Transverse colon (tissue), 4 donors: ENCODE results near the gene ABLIM2. TPM values are rescaled to one million over a fixed set of nuclear protein-coding genes. Genes with fewer than 3 reads are reported as not detected.

ENCODE experiments used
- DNase-seq: peaks from one replicate; pipeline ENCODE4 v3.0.0-alpha.2; 2019
- H3K27ac ChIP-seq, 4 donors: fragments of 200-600 bp; sonication (generic); 2 replicates each; pipeline ENCODE4 v1.5.1; 2016 to 2018; ENCODE audit warnings: inconsistent platforms in 4 of 4
- H3K27me3 ChIP-seq: fragments of 200-600 bp; sonication (generic); 2 replicates; pipeline ENCODE4 v1.5.1; 2017; ENCODE audit warnings: inconsistent platforms
- H3K36me3 ChIP-seq, 4 donors: fragments of 200-600 bp; sonication (generic); 2 replicates each; pipeline ENCODE4 v1.5.1; 2017 to 2019; ENCODE audit warnings: inconsistent platforms in 4 of 4
- H3K4me1 ChIP-seq, 4 donors: fragments of 200-600 bp; sonication (generic); 2 replicates each; pipeline ENCODE4 v1.5.1; 2017 to 2020; ENCODE audit warnings: inconsistent platforms in 4 of 4
- H3K4me3 ChIP-seq, 4 donors: fragments of 200-600 bp; sonication (generic); 1 replicate in 1 of 4; 2 replicates in 3 of 4; pipeline versions ENCODE4 v1.5.1 to v1.6.1; 2017 to 2019; ENCODE audit warnings: inconsistent platforms in 4 of 4
- H3K9me3 ChIP-seq, 2 donors: fragments of 200-600 bp; sonication (generic); 2 replicates each; pipeline ENCODE4 v1.5.1; 2017 to 2019; ENCODE audit warnings: inconsistent platforms in 2 of 2
- CTCF ChIP-seq, 5 experiments: fragments of 200-600 bp in 3 of 5; fragments of 450-650 bp in 2 of 5; sonication (generic) in 3 of 5; IDR thresholded peaks; 1 replicate in 2 of 5; 2 replicates in 3 of 5; pipeline ENCODE4 v1.5.1; 2016 to 2017; ENCODE audit warnings: antibody characterized with exemption in 5 of 5, inconsistent platforms in 3 of 5, mild to moderate bottlenecking in 2 of 5, moderate library complexity in 1 of 5
- EP300 ChIP-seq: sonication (generic); formaldehyde crosslinking; IDR thresholded peaks from one replicate; pipeline ENCODE4 v1.6.1; 2017; ENCODE audit warnings: antibody characterized with exemption, low read depth
- POLR2A ChIP-seq: fragments of 450-650 bp; IDR thresholded peaks from one replicate; pipeline ENCODE4 v1.6.1; 2016; ENCODE audit warnings: antibody characterized with exemption, mild to moderate bottlenecking, moderate library complexity
- POLR2AphosphoS5 ChIP-seq, 3 donors: sonication (generic); formaldehyde crosslinking; IDR thresholded peaks; one replicate each; pipeline ENCODE4 v1.6.1; 2016; ENCODE audit warnings: antibody characterized with exemption in 3 of 3
- WGBS, 2 donors: methylation state at CpG; one replicate each; pipeline ENCODE4 v1.1.5; 2018; ENCODE audit warnings: low coverage in 1 of 2; 5-methylcytosine and 5-hydroxymethylcytosine counted together
- in situ Hi-C, 4 donors: fragments of 200-750 bp; cut with MboI; loops; one replicate each; pipeline versions ENCODE4 v1.15.0 to v1.15.1; 2017; ENCODE audit warnings: low sequenced_read_pairs in 3 of 4, low pct_ligation_motif_present in 1 of 4, low pct_unique_long_range_greater_than_20kb in 1 of 4
- intact Hi-C: fragments of 100-400 bp; cut with DNase I; formaldehyde crosslinking; loops from one replicate; pipeline ENCODE4 v1.15.1; 2023; ENCODE audit warnings: low total_unique reads
- total RNA-seq, 4 donors: library from RNA; depleted of rRNA; stranded (reverse); fragments of >200 nt; gene quantifications; one replicate each; pipeline ENCODE4 v1.1.0, GENCODE V29; 2016

The ABLIM2 gene
- total RNA-seq, 4 donors from 2014 or later: 3.2 to 58.4 (median 14.2) TPM

DNA sequence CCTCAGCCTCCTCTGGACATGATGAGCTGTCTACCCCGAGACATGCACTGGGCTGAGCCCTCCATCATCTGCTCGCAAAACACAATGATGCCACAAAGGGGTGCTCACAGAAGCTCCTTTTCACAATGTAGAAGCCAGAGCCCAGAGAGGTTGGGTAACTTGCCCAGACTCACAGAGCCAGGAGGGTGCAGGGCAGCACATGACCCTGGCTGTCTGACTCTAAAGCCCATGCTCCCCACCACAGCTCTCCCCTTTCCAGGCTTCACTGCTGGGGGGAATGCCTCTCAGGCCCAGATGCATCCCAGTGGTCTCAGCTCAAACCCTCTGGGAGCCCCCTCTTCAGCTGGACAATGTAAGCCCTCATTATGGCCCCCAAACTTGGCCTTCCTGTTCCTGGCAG, 120.5 kb downstream of the ABLIM2 start:
- Histone ChIP-seq H3K4me3 (no peak overlapping the region), H3K27me3 (no peaks in the 10 kb centered on the region), H3K36me3 (no peaks in the 10 kb centered on the region), H3K9me3 (no peaks in the 10 kb centered on the region), H3K4me1 (peaks cover 0 to 13% (median 7%) of the 10 kb centered on the region in 4 donors), H3K27ac (no peak overlapping the region)
- 86% methylated on average over 2 of the region's 2 CpGs; no CpG with 5 or more reads in 1 of the 2 donors for WGBS, 2 donors
- TF ChIP-seq POLR2AphosphoS5 (IDR thresholded peaks at IDR 0.05): no peak
- no peak for TF ChIP-seq CTCF (IDR thresholded peaks at IDR 0.05)
- TF ChIP-seq POLR2A: no peak
- TF ChIP-seq EP300: no peak
- intact Hi-C loops (no loop called here), in situ Hi-C loops (no loop called here)
- no peak for DNase-seq

DNA sequence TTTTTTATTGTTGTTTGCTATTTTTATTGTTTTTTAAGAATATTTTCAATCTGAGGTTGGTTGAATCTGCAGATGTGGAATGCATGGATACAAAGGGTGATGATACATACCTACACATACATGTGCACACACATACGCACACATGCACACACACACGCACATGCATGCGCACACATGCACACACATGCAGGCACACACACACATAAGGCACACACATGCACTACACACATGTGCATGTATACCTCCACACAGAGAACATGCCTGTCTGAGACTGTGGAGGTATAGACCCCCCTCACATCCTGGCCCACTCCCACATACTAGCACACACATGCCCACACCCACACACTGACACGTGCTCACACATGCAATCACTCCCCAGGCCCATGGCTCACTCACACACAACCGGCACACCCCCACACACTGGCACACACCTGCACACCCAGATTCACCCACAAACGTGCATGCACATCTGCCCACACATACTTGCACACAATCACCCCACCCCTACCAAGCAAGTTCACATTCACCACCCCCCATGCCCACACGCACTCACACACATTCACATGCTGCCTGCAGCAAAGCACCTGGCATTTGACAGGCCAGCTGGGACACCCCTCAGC, 121.4 kb downstream of the ABLIM2 start:
- Histone ChIP-seq H3K9me3 (no peaks in the 10 kb centered on the region), H3K4me1 (peaks cover 0 to 13% (median 7%) of the 10 kb centered on the region in 4 donors), H3K36me3 (no peaks in the 10 kb centered on the region), H3K27me3 (no peaks in the 10 kb centered on the region), H3K27ac (no peak overlapping the region), H3K4me3 (no peak overlapping the region)
- WGBS, 2 donors: 72 to 100% methylated on average over 2 to 7 of the region's 7 CpGs
- intact Hi-C loops: no loop called here
- no peak for TF ChIP-seq CTCF (IDR thresholded peaks at IDR 0.05)
- in situ Hi-C loops: no loop called here
- no peak for DNase-seq

GRCh38 chr4:8035371-8035780, 123.2 kb downstream of the ABLIM2 start:
- H3K27ac ChIP-seq: no peak overlapping the region
- no peaks in the 10 kb centered on the region for H3K27me3 ChIP-seq
- DNase-seq: no peak
- peaks cover 0 to 13% (median 7%) of the 10 kb centered on the region in 4 donors for H3K4me1 ChIP-seq
- TF ChIP-seq EP300: no peak
- TF ChIP-seq CTCF (IDR thresholded peaks at IDR 0.05): no peak
- TF ChIP-seq POLR2A: no peak
- no peak for TF ChIP-seq POLR2AphosphoS5 (IDR thresholded peaks at IDR 0.05)
- in situ Hi-C loops: no loop called here
- no peak overlapping the region for H3K4me3 ChIP-seq
- no peaks in the 10 kb centered on the region for H3K36me3 ChIP-seq
- intact Hi-C loops: no loop called here
- WGBS, 2 donors: 59 to 76% methylated on average over 5 to 13 of the region's 13 CpGs
- no peaks in the 10 kb centered on the region for H3K9me3 ChIP-seq

DNA sequence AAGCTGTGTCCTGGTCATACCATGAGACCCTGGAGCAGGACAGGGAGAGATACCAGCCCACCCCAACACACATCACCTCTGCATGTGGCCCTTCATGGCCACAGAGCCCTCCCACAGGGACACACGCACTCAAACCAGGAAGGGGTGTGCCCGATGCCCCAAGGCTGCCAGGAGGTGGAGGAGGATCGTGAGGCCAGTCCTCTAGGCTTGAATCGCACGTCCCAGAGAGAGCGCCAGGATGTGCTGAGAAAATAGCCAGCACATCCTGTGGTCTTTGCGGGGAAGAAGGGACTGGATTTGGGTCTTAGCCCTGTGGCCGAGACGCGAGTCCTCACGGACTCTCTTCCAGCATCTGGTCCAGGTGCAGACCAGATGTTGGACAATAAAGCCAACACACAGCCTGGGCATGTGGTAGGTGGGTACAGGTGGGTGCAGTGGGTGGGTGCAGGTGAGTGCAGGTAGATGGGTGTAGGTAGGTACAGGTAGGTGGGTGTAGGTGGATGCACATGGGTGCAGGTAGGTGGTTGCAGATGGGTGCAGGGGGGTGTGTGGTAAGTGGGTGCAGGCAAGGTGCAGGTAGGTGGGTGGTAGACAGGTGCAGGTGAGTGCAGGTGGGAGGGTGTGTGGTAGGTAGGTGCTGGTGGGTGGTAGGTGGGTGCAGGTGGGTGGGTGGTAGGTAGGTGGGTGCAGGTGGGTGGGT, 124.6 kb downstream of the ABLIM2 start:
- H3K4me3 ChIP-seq: no peak overlapping the region
- WGBS, 2 donors: 89% methylated on average over 11 of the region's 11 CpGs; no CpG with 5 or more reads in 1 of the 2 donors
- intact Hi-C loops: no loop called here
- TF ChIP-seq CTCF (IDR thresholded peaks at IDR 0.05) (no peak), POLR2AphosphoS5 (IDR thresholded peaks at IDR 0.05) (no peak), POLR2A (no peak), EP300 (no peak)
- no peaks in the 10 kb centered on the region for H3K36me3 ChIP-seq
- peaks cover 0 to 9% (median 2%) of the 10 kb centered on the region in 4 donors for H3K4me1 ChIP-seq
- H3K9me3 ChIP-seq: no peaks in the 10 kb centered on the region
- no peak overlapping the region for H3K27ac ChIP-seq
- in situ Hi-C loops: no loop called here
- no peaks in the 10 kb centered on the region for H3K27me3 ChIP-seq
- DNase-seq: no peak
